Measurements from ENCODE around the gene ZMYND15. TPM values are rescaled to one million over a fixed set of nuclear protein-coding genes. Genes with fewer than 3 reads are reported as not detected.
"Not testable (repeated sequence)": the region's sequence is repeated elsewhere in the genome, so short reads cannot be mapped to it uniquely, and the experiment has no call there.

ZMYND15 gene
- total RNA-seq, 1 donor from 2014 or later = 0.22 TPM

- no peak overlapping the region for H3K27ac Mint-ChIP-seq
- H3K36me3 Mint-ChIP-seq (ENCODE audit: insufficient read depth) = no peaks in the 10 kb centered on the region
- no peak for DNase-seq (ENCODE audit: low spot score, unreplicated experiment)
- no peaks in the 10 kb centered on the region for H3K9me3 Mint-ChIP-seq (ENCODE audit: low read depth)
- H3K4me1 Mint-ChIP-seq (ENCODE audit: low read depth) = peaks cover 6% of the 10 kb centered on the region
- no peak overlapping the region for H3K4me3 Mint-ChIP-seq (ENCODE audit: low read depth)
- H3K27me3 Mint-ChIP-seq = no peaks in the 10 kb centered on the region
- TF ChIP-seq, protein P1, sequence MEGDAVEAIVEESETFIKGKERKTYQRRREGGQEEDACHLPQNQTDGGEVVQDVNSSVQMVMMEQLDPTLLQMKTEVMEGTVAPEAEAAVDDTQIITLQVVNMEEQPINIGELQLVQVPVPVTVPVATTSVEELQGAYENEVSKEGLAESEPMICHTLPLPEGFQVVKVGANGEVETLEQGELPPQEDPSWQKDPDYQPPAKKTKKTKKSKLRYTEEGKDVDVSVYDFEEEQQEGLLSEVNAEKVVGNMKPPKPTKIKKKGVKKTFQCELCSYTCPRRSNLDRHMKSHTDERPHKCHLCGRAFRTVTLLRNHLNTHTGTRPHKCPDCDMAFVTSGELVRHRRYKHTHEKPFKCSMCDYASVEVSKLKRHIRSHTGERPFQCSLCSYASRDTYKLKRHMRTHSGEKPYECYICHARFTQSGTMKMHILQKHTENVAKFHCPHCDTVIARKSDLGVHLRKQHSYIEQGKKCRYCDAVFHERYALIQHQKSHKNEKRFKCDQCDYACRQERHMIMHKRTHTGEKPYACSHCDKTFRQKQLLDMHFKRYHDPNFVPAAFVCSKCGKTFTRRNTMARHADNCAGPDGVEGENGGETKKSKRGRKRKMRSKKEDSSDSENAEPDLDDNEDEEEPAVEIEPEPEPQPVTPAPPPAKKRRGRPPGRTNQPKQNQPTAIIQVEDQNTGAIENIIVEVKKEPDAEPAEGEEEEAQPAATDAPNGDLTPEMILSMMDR (IDR thresholded peaks at IDR 0.05; ENCODE audit: unreplicated experiment) = no peak
Observed at GRCh38 chr17:4712526-4712925, 27.1 kb upstream of the ZMYND15 start.

DNA sequence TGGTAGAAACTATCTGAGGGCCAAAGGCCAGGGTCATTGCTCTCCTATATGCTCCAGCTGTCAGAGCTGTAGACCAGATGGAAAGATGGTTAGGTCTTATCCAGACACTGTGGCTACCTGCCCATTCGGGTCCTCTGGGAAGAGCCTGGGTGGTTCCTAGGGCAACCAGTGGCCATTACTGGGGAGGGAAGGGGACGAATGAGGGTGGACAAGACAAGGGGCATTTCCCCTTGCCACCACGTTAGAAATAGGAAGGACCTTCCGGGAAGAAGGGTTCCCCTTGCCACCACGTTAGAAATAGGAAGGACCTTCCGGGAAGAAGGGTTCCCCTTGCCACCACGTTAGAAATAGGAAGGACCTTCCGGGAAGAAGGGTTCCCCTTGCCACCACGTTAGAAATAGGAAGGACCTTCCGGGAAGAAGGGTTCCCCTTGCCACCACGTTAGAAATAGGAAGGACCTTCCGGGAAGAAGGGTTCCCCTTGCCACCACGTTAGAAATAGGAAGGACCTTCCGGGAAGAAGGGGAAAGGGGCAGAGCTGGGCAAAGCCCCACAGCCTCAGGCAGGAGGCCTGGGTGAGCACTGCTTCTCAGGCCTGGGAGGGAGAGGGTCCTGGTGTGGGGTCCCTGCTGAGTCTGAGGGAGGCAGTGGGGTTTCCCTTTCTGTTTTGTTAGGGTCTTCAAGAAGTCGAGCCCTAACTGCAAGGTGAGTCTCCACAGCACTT lies 25.1 kb upstream of the ZMYND15 start:
- not testable (repeated sequence) for H3K36me3 Mint-ChIP-seq (ENCODE audit: insufficient read depth); H3K4me1 Mint-ChIP-seq (ENCODE audit: low read depth); H3K27me3 Mint-ChIP-seq; H3K27ac Mint-ChIP-seq; H3K9me3 Mint-ChIP-seq (ENCODE audit: low read depth); H3K4me3 Mint-ChIP-seq (ENCODE audit: low read depth); DNase-seq (ENCODE audit: low spot score, unreplicated experiment)

DNA sequence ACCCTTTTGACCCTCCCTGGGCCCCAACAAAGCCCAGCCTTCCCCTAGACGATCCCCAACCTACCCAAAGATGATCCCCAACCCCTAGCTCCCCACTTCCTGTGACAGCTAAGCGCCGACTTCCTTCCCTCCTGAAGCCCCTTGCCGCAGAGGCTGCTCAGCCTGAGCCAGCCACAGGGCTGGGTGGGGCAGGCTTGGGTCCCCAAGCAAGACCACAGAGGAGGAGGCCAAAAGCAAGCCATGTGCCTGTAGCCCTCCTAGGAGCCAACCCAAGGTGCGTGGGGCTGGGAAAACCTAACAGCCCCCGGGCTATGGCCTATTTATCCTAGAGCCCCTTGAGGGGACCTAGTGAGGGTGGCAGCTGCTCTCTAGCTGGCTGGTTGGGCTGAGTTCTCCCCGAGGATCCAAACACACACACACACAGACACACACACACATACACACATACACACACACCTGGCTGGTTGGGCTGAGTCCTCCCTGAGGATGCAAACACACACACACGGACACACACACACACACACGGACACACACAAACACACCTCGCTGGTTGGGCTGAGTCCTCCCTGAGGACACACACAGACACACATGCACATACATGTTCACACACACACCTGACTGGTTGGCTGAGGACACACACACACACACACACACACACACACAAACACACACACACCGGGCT lies 24.4 kb upstream of the ZMYND15 start:
- Mint-ChIP-seq H3K4me3 (ENCODE audit: low read depth) (no peak overlapping the region), H3K4me1 (ENCODE audit: low read depth) (peaks cover 2% of the 10 kb centered on the region), H3K36me3 (ENCODE audit: insufficient read depth) (peaks cover 2% of the 10 kb centered on the region), H3K9me3 (ENCODE audit: low read depth) (no peaks in the 10 kb centered on the region), H3K27ac (no peak overlapping the region), H3K27me3 (no peaks in the 10 kb centered on the region)
- DNase-seq (ENCODE audit: low spot score, unreplicated experiment) = no peak
- TF ChIP-seq, protein P1 (IDR thresholded peaks at IDR 0.05; ENCODE audit: unreplicated experiment) = no peak

- Mint-ChIP-seq H3K4me1 (ENCODE audit: low read depth) (peaks cover 4% of the 10 kb centered on the region), H3K36me3 (ENCODE audit: insufficient read depth) (peaks cover 2% of the 10 kb centered on the region), H3K9me3 (ENCODE audit: low read depth) (no peaks in the 10 kb centered on the region), H3K4me3 (ENCODE audit: low read depth) (no peak overlapping the region), H3K27me3 (no peaks in the 10 kb centered on the region), H3K27ac (no peak overlapping the region)
- no peak for DNase-seq (ENCODE audit: low spot score, unreplicated experiment)
- TF ChIP-seq, protein P1 (IDR thresholded peaks at IDR 0.05; ENCODE audit: unreplicated experiment) = no peak
Observed at GRCh38 chr17:4716081-4716480, 23.6 kb upstream of the ZMYND15 start.

- no peak overlapping the region for H3K27ac Mint-ChIP-seq
- peaks cover 2% of the 10 kb centered on the region for H3K36me3 Mint-ChIP-seq (ENCODE audit: insufficient read depth)
- TF ChIP-seq, protein P1 (IDR thresholded peaks at IDR 0.05; ENCODE audit: unreplicated experiment) = no peak
- DNase-seq (ENCODE audit: low spot score, unreplicated experiment) = no peak
- H3K4me3 Mint-ChIP-seq (ENCODE audit: low read depth) = no peak overlapping the region
- H3K27me3 Mint-ChIP-seq = no peaks in the 10 kb centered on the region
- peaks cover 13% of the 10 kb centered on the region for H3K4me1 Mint-ChIP-seq (ENCODE audit: low read depth)
- H3K9me3 Mint-ChIP-seq (ENCODE audit: low read depth) = no peaks in the 10 kb centered on the region
Observed at GRCh38 chr17:4717791-4718190, 21.8 kb upstream of the ZMYND15 start.

GRCh38 chr17:4718276-4718675 lies 21.4 kb upstream of the ZMYND15 start:
- H3K27ac Mint-ChIP-seq = no peak overlapping the region
- no peak for DNase-seq (ENCODE audit: low spot score, unreplicated experiment)
- H3K9me3 Mint-ChIP-seq (ENCODE audit: low read depth) = no peaks in the 10 kb centered on the region
- H3K4me1 Mint-ChIP-seq (ENCODE audit: low read depth) = peaks cover 13% of the 10 kb centered on the region
- TF ChIP-seq, protein P1 (IDR thresholded peaks at IDR 0.05; ENCODE audit: unreplicated experiment) = no peak
- H3K4me3 Mint-ChIP-seq (ENCODE audit: low read depth) = no peak overlapping the region
- no peaks in the 10 kb centered on the region for H3K27me3 Mint-ChIP-seq
- H3K36me3 Mint-ChIP-seq (ENCODE audit: insufficient read depth) = peaks cover 2% of the 10 kb centered on the region

All from progenitor cell of endocrine pancreas (in vitro differentiated cells).